Calu3 (cell line): Measurements from ENCODE around the gene ANGEL1. TPM values are rescaled to one million over a fixed set of nuclear protein-coding genes. Genes with fewer than 3 reads are reported as not detected.

Experiments used
- BruUV-seq: library from RNA; stranded (reverse); fragments of 400-500 nt; replicated peaks from 2 replicates; lab custom pipeline; 2021; lab: Mats Ljungman, UMichigan
- CTCF ChIA-PET: fragments of 300-600 bp; sonication (Branson Sonifier 250); formaldehyde crosslinking; loops from one replicate; lab custom pipeline; 2022; ENCODE audit warnings: antibody characterized with exemption; lab: Charles Lee
- DNase-seq: peaks from one replicate; pipeline ENCODE4 v3.0.0; 2022
- H3K27ac Mint-ChIP-seq: one replicate; pipeline ENCODE4 v1.8.0; 2022; ENCODE audit warnings: mixed read lengths; ENCODE audit not compliant: unreplicated experiment
- H3K27me3 Mint-ChIP-seq: one replicate; pipeline ENCODE4 v1.8.0; 2022; ENCODE audit warnings: mixed read lengths; ENCODE audit not compliant: unreplicated experiment
- H3K36me3 Mint-ChIP-seq: one replicate; pipeline ENCODE4 v1.8.0; 2022; ENCODE audit warnings: mild to moderate bottlenecking, moderate library complexity, mixed read lengths; ENCODE audit not compliant: insufficient read depth, unreplicated experiment
- H3K4me1 Mint-ChIP-seq: one replicate; pipeline ENCODE4 v1.8.0; 2022; ENCODE audit warnings: mild to moderate bottlenecking, low read depth, mixed read lengths; ENCODE audit not compliant: unreplicated experiment
- H3K4me3 Mint-ChIP-seq: one replicate; pipeline ENCODE4 v1.8.0; 2022; ENCODE audit warnings: mild to moderate bottlenecking, low read depth, moderate library complexity, mixed read lengths; ENCODE audit not compliant: unreplicated experiment
- H3K9me3 Mint-ChIP-seq: one replicate; pipeline ENCODE4 v1.8.0; 2022; ENCODE audit warnings: low read depth, mixed read lengths; ENCODE audit not compliant: unreplicated experiment
- CTCF ChIP-seq: fragments of 200-600 bp; IDR thresholded peaks from one replicate; pipeline ENCODE4 v1.8.0; 2022; ENCODE audit warnings: antibody characterized with exemption; ENCODE audit not compliant: unreplicated experiment
- intact Hi-C: fragments of 100-400 bp; cut with micrococcal nuclease; formaldehyde crosslinking; loops from one replicate; pipeline ENCODE4 v1.10.0; 2022; ENCODE audit not compliant: unreplicated experiment
- total RNA-seq: library from RNA; stranded (reverse); gene quantifications from 2 replicates; pipeline ENCODE4 v1.2.3, GENCODE V29; 2022

ANGEL1 gene
- total RNA-seq, 1 experiment from 2014 or later: 19.8 TPM

- no peak for TF ChIP-seq CTCF
- H3K36me3 Mint-ChIP-seq: peaks cover 23% of the 10 kb centered on the region
- H3K27ac Mint-ChIP-seq: no peak overlapping the region
- intact Hi-C loops: no loop called here
- no peaks in the 10 kb centered on the region for H3K27me3 Mint-ChIP-seq
- no peaks in the 10 kb centered on the region for H3K4me1 Mint-ChIP-seq
- H3K9me3 Mint-ChIP-seq: no peaks in the 10 kb centered on the region
- no peak overlapping the region for H3K4me3 Mint-ChIP-seq
- DNase-seq: no peak
- BruUV-seq: no TSS peak
- CTCF ChIA-PET: interaction anchor here (1.1 kb wide), 1 partner anchor 10 kb away, joined by 3 read pairs; no protein-coding TSS in a partner anchor
Measured at GRCh38 chr14:76779221-76780057, 33.2 kb downstream of the ANGEL1 start.

- H3K27me3 Mint-ChIP-seq: no peaks in the 10 kb centered on the region
- intact Hi-C loops: no loop called here
- H3K27ac Mint-ChIP-seq: no peak overlapping the region
- no peak for TF ChIP-seq CTCF
- no peaks in the 10 kb centered on the region for H3K4me1 Mint-ChIP-seq
- BruUV-seq: no TSS peak
- H3K9me3 Mint-ChIP-seq: no peaks in the 10 kb centered on the region
- CTCF ChIA-PET: interaction anchor here (1.1 kb wide), 1 partner anchor 9 kb away, joined by 3 read pairs; no protein-coding TSS in a partner anchor
- no peak for DNase-seq
- H3K4me3 Mint-ChIP-seq: no peak overlapping the region
- peaks cover 18% of the 10 kb centered on the region for H3K36me3 Mint-ChIP-seq
Measured at GRCh38 chr14:76778546-76779215, 34.0 kb downstream of the ANGEL1 start.

- Mint-ChIP-seq H3K36me3 (peaks cover 13% of the 10 kb centered on the region), H3K27ac (no peak overlapping the region), H3K9me3 (no peaks in the 10 kb centered on the region), H3K4me3 (no peak overlapping the region), H3K4me1 (no peaks in the 10 kb centered on the region), H3K27me3 (no peaks in the 10 kb centered on the region)
- DNase-seq: no peak
- TF ChIP-seq CTCF: no peak
- no TSS peak for BruUV-seq
- intact Hi-C loops: no loop called here
- CTCF ChIA-PET: no interaction called here
Measured at GRCh38 chr14:76777721-76778120, 35.0 kb downstream of the ANGEL1 start.

- Mint-ChIP-seq H3K27me3 (peaks cover under 1% of the 10 kb centered on the region), H3K4me3 (no peak overlapping the region), H3K36me3 (peaks cover 13% of the 10 kb centered on the region), H3K9me3 (no peaks in the 10 kb centered on the region), H3K27ac (no peak overlapping the region), H3K4me1 (no peaks in the 10 kb centered on the region)
- DNase-seq: no peak
- CTCF ChIA-PET: interaction anchor here (0.6 to 1.0 kb wide), 2 partner anchors 43 to 66 kb away, joined by 3 to 4 read pairs; no protein-coding TSS in a partner anchor
- BruUV-seq: no TSS peak
- intact Hi-C loops: no loop called here
- no peak for TF ChIP-seq CTCF
Measured at GRCh38 chr14:76776428-76777251, 36.0 kb downstream of the ANGEL1 start.
